IMR-90 (cell line): ENCODE data around the gene PRF1. TPM values are rescaled to one million over a fixed set of nuclear protein-coding genes. Genes with fewer than 3 reads are reported as not detected.

Experiments
- ATAC-seq: fragments of 200-7000 bp; cut with Tn5 transposase; 2 replicates; pipeline ENCODE4 v1.9.1; 2020; ENCODE audit warnings: low read depth, mild to moderate bottlenecking, moderate library complexity
- Bru-seq: library from RNA; stranded (reverse); fragments of 400-500 nt; gene quantifications from one replicate; lab custom pipeline; 2021; lab: Mats Ljungman, UMichigan
- BruChase-seq, 2 experiments: library from RNA; stranded (reverse); fragments of 400-500 nt; gene quantifications; one replicate each; lab custom pipeline; 2021; lab: Mats Ljungman, UMichigan
- BruUV-seq: library from RNA; stranded (reverse); fragments of 400-500 nt; replicated peaks from 2 replicates; lab custom pipeline; 2021; lab: Mats Ljungman, UMichigan
- CTCF ChIA-PET: fragments of 300-600 bp; formaldehyde crosslinking; extraction: SDS; loops from one replicate; lab custom pipeline; 2021; ENCODE audit warnings: antibody characterized with exemption; lab: Yijun Ruan, JAX
- POLR2A ChIA-PET: fragments of 300-600 bp; sonication (Branson Sonifier 250); formaldehyde crosslinking; loops from one replicate; lab custom pipeline; 2022; ENCODE audit warnings: antibody characterized with exemption; ENCODE audit not compliant: unreplicated experiment; lab: Charles Lee
- DNase-seq: peaks from one replicate; pipeline ENCODE4 v3.0.0; 2013
- H2AFZ ChIP-seq: replicated peaks from 2 replicates; pipeline ENCODE3; 2013; ENCODE audit warnings: low read length, mild to moderate bottlenecking; ENCODE audit not compliant: poor library complexity
- H2AK5ac ChIP-seq: 2 replicates; pipeline ENCODE4 v1.6.1; 2013; ENCODE audit warnings: low read depth, low read length, inconsistent platforms
- H2AK9ac ChIP-seq: replicated peaks from 2 replicates; pipeline ENCODE3; 2013; ENCODE audit warnings: mild to moderate bottlenecking, low read depth, low read length, moderate library complexity; ENCODE audit not compliant: poor library complexity
- H2BK120ac ChIP-seq: 2 replicates; pipeline ENCODE4 v1.6.1; 2013; ENCODE audit warnings: low read depth, low read length, inconsistent platforms
- H2BK15ac ChIP-seq: 3 replicates; pipeline ENCODE4 v1.6.1; 2013; ENCODE audit warnings: low read depth, low read length, inconsistent platforms
- H2BK20ac ChIP-seq: 2 replicates; pipeline ENCODE4 v1.6.1; 2013; ENCODE audit warnings: low read depth, mild to moderate bottlenecking, inconsistent platforms, low read length, moderate library complexity
- H2BK5ac ChIP-seq: 2 replicates; pipeline ENCODE4 v1.6.1; 2013; ENCODE audit warnings: mild to moderate bottlenecking, low read depth, low read length, inconsistent platforms; ENCODE audit not compliant: poor library complexity, severe bottlenecking
- H3K14ac ChIP-seq: replicated peaks from 2 replicates; pipeline ENCODE4 v1.6.1; 2013; ENCODE audit warnings: low read depth, low read length, inconsistent platforms
- H3K18ac ChIP-seq: 2 replicates; pipeline ENCODE4 v1.6.1; 2013; ENCODE audit warnings: low read depth, low read length, control low read depth
- H3K23ac ChIP-seq: 2 replicates; pipeline ENCODE4 v1.6.1; 2013; ENCODE audit warnings: low read depth, low read length, inconsistent platforms
- H3K27ac ChIP-seq: 2 replicates; pipeline ENCODE4 v1.5.1; 2013; ENCODE audit warnings: mild to moderate bottlenecking, control low read depth, low read length; ENCODE audit not compliant: insufficient read depth
- H3K27me3 ChIP-seq: 2 replicates; pipeline ENCODE4 v1.6.1; 2013; ENCODE audit warnings: low read length; ENCODE audit not compliant: control insufficient read depth, insufficient read depth
- H3K36me3 ChIP-seq: 2 replicates; pipeline ENCODE4 v1.6.1; 2013; ENCODE audit warnings: low read length, mixed read lengths; ENCODE audit not compliant: control insufficient read depth, insufficient read depth
- H3K4ac ChIP-seq: 2 replicates; pipeline ENCODE4 v1.6.1; 2013; ENCODE audit warnings: low read depth, low read length, inconsistent platforms
- H3K4me1 ChIP-seq: 2 replicates; pipeline ENCODE4 v1.6.1; 2013; ENCODE audit warnings: low read length, mixed read lengths; ENCODE audit not compliant: control insufficient read depth, insufficient read depth
- H3K4me2 ChIP-seq: 2 replicates; pipeline ENCODE4 v1.6.1; 2013; ENCODE audit warnings: low read depth, mild to moderate bottlenecking, control low read depth, low read length, moderate library complexity
- H3K4me3 ChIP-seq: 2 replicates; pipeline ENCODE4 v1.5.1; 2013; ENCODE audit warnings: low read depth, mild to moderate bottlenecking, control low read depth, low read length, moderate library complexity; ENCODE audit not compliant: insufficient read depth
- H3K56ac ChIP-seq: 2 replicates; pipeline ENCODE4 v1.6.1; 2013; ENCODE audit warnings: low read length, inconsistent platforms; ENCODE audit not compliant: insufficient read depth; ENCODE audit errors: extremely low read depth
- H3K79me1 ChIP-seq, 2 experiments: 2 replicates each; pipeline ENCODE4 v1.6.1; 2013; ENCODE audit warnings: low read length in 2 of 2, inconsistent platforms in 1 of 2, low read depth in 1 of 2
- H3K9ac ChIP-seq: 2 replicates; pipeline ENCODE4 v1.6.1; 2013; ENCODE audit warnings: low read depth, low read length, control low read depth
- H3K9me1 ChIP-seq: 2 replicates; pipeline ENCODE4 v1.6.1; 2013; ENCODE audit warnings: low read length, inconsistent platforms; ENCODE audit not compliant: insufficient read depth
- H3K9me3 ChIP-seq: 2 replicates; pipeline ENCODE4 v1.6.1; 2013; ENCODE audit warnings: low read length; ENCODE audit not compliant: control insufficient read depth, insufficient read depth
- H4K20me1 ChIP-seq: 2 replicates; pipeline ENCODE4 v1.6.1; 2013; ENCODE audit warnings: low read length, inconsistent platforms; ENCODE audit not compliant: insufficient read depth
- H4K5ac ChIP-seq: 2 replicates; pipeline ENCODE4 v1.6.1; 2013; ENCODE audit warnings: mild to moderate bottlenecking, low read depth, low read length, control low read depth
- H4K8ac ChIP-seq, 2 experiments: 2 replicates each; pipeline ENCODE4 v1.6.1; 2013; ENCODE audit warnings: low read depth in 2 of 2, low read length in 2 of 2, control low read depth in 1 of 2, inconsistent platforms in 1 of 2
- H4K91ac ChIP-seq: 2 replicates; pipeline ENCODE4 v1.6.1; 2013; ENCODE audit warnings: low read depth, low read length, inconsistent platforms; ENCODE audit not compliant: insufficient read depth
- CEBPB ChIP-seq: IDR thresholded peaks from 2 replicates; pipeline ENCODE4 v1.6.1; 2012; ENCODE audit warnings: low read depth, low read length, improper control_type of control experiment
- FOS ChIP-seq: fragments of 150-350 bp; IDR thresholded peaks from 2 replicates; pipeline ENCODE4 v1.6.1; 2016; ENCODE audit warnings: low read depth, low read length
- MAFK ChIP-seq: IDR thresholded peaks from 2 replicates; pipeline ENCODE4 v1.6.1; 2012; ENCODE audit warnings: low read depth, low read length, improper control_type of control experiment
- MAZ ChIP-seq: IDR thresholded peaks from 2 replicates; pipeline ENCODE4 v1.6.1; 2012; ENCODE audit warnings: low read depth, mild to moderate bottlenecking, low read length, improper control_type of control experiment, moderate library complexity, borderline replicate concordance
- RAD21 ChIP-seq: IDR thresholded peaks from 2 replicates; pipeline ENCODE4 v1.6.1; 2012; ENCODE audit warnings: low read length, improper control_type of control experiment
- RFX5 ChIP-seq: IDR thresholded peaks from 2 replicates; pipeline ENCODE4 v1.8.0; 2012; ENCODE audit warnings: low read depth, mild to moderate bottlenecking, low read length, moderate library complexity
- WGBS, 2 experiments: methylation state at CpG; one replicate each; pipeline versions ENCODE4 v1.1.5 to v1.1.7; 2013; ENCODE audit warnings: missing lambda C conversion rate in 2 of 2; ENCODE audit not compliant: insufficient read length in 1 of 2; ENCODE audit errors: extremely low coverage in 2 of 2; 5-methylcytosine and 5-hydroxymethylcytosine counted together
- dilution Hi-C: fragments of 300-500 bp; cut with HindIII; formaldehyde crosslinking; loops from one replicate; pipeline ENCODE4 v1.14.3; 2018; ENCODE audit warnings: low sequenced_read_pairs; ENCODE audit not compliant: unreplicated experiment
- in situ Hi-C: fragments of 300-500 bp; cut with MboI; formaldehyde crosslinking; loops from 3 replicates; pipeline ENCODE4 v1.14.3; 2019; ENCODE audit warnings: low sequenced_read_pairs, inconsistent platforms, mixed read lengths
- intact Hi-C: fragments of 100-400 bp; cut with micrococcal nuclease; formaldehyde crosslinking; loops from 2 replicates; pipeline ENCODE4 v1.10.0; 2022
- long read RNA-seq: library from polyadenylated mRNA; unstranded; transcript quantifications from one replicate; pipeline ENCODE4 v2.0.0, GENCODE V29; 2021; ENCODE audit not compliant: unreplicated experiment
- polyA plus RNA-seq, 3 experiments: library from polyadenylated mRNA; depleted of rRNA; stranded (reverse); fragments of >200 nt; gene quantifications; 2 replicates each; pipeline ENCODE4 v1.2.3, GENCODE V29; 2012; ENCODE audit warnings: low replicate concordance in 1 of 3
- total RNA-seq: library from RNA; depleted of rRNA; stranded (reverse); fragments of >200 nt; gene quantifications from 2 replicates; pipeline ENCODE4 v1.2.3, GENCODE V29; 2012; rRNA removed
- TF ChIP-seq, protein P1 (sequence below): fragments of 150-350 bp; IDR thresholded peaks from 2 replicates; pipeline ENCODE4 v1.6.1; 2017; ENCODE audit warnings: mild to moderate bottlenecking, antibody characterized with exemption, low read length, low read depth

Gene PRF1
- total RNA-seq: not detected in 2 replicates
- polyA plus RNA-seq (2012; rRNA removed): not detected in 2 replicates
- not detected in 2 replicates for polyA plus RNA-seq (2012; cell fraction: cytosol; rRNA removed)
- not detected in 2 replicates for polyA plus RNA-seq (2012; cell fraction: nucleus; rRNA removed; ENCODE audit: low replicate concordance)
- Bru-seq, nascent RNA: not detected
- not detected for BruChase-seq, experiment 1, labeled RNA remaining after a 6-hour chase
- BruChase-seq, experiment 2, labeled RNA remaining after a 2-hour chase: not detected
- long read RNA-seq: 0 reads

DNA sequence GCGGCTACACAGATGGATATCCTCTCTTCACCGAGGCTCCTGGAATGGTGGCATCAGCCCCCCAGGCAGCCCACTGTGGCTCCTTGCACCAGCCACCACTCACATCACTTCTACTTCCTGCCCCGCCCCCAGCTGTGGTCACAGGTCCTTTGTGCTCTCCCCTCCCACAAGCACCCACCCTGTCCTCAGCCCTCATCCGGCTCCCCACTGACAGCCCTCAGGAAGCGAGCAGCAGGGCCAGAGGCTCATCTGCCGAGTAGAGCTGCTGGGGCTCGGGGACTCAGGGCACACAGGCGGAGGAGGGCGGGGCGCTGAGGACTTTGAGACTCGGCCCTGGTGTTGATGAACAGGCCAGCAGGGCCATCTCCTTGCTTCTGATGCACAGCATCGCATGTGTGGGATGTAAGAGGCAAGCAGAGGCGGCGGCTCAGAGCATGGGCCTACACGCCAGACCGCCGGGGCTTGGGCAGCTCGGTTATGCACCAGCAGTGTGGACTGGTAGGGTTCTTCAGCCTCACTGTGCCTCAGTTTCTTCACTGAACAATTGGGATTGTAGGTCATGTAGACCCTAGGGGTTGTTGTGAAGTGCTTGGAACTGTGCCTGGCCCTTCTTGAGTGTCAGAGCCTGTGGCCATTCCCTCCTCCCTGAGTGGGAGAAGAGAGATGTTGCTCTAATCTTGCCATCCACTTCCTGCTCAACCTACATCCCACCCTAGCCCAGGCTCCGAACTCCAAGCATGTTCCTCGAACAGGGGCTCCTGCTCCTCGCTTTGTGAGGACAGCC, at the start of gene PRF1:
Gene PRF1, minus strand, starts transcription at position 77 of the 784 bp plus-strand sequence. CDS start 1,839 bp downstream, outside the sequence.
- Histone ChIP-seq H3K4me3 (no peak within 1 kb of the TSS), H2BK120ac (no peak within 1 kb of the TSS), H3K27ac (no peak within 1 kb of the TSS), H2BK5ac (no peak within 1 kb of the TSS), H3K4me1 (no peaks in the 10 kb centered on the region), H3K4ac (no peak within 1 kb of the TSS), H3K14ac (no peak within 1 kb of the TSS), H4K5ac (no peak within 1 kb of the TSS), H2AK9ac (no peak within 1 kb of the TSS), H3K9me3 (peaks cover 1% of the 10 kb centered on the region; the same call in 1 of the 2 replicates), H2BK15ac (no peak within 1 kb of the TSS), H2AFZ (no peak within 1 kb of the TSS), H3K18ac (no peak within 1 kb of the TSS), H3K36me3 (no peaks in the 10 kb centered on the region), H3K9me1 (no peaks in the 10 kb centered on the region), H4K8ac (no peak within 1 kb of the TSS), H3K79me1 (no peaks in the 10 kb centered on the region), H3K4me2 (no peak within 1 kb of the TSS), H4K91ac (no peak within 1 kb of the TSS), H3K27me3 (peaks cover 18% of the 10 kb centered on the region), H3K56ac (no peak within 1 kb of the TSS), H2BK20ac (no peak within 1 kb of the TSS), H3K23ac (no peak within 1 kb of the TSS), H3K9ac (no peak within 1 kb of the TSS), H4K20me1 (no peaks in the 10 kb centered on the region), H2AK5ac (no peak within 1 kb of the TSS)
- ChIA-PET POLR2A (no interaction called here), CTCF (interaction anchor here (0.6 kb wide), 1 partner anchor 13 kb away, joined by 4 read pairs; no protein-coding TSS in a partner anchor)
- DNase-seq: no peak
- ATAC-seq: no peak
- no TSS peak for BruUV-seq
- in situ Hi-C loops (no loop called here), dilution Hi-C loops (no loop called here), intact Hi-C loops (no loop called here)
- TF ChIP-seq, protein P1, sequence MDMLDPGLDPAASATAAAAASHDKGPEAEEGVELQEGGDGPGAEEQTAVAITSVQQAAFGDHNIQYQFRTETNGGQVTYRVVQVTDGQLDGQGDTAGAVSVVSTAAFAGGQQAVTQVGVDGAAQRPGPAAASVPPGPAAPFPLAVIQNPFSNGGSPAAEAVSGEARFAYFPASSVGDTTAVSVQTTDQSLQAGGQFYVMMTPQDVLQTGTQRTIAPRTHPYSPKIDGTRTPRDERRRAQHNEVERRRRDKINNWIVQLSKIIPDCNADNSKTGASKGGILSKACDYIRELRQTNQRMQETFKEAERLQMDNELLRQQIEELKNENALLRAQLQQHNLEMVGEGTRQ: no peak
- TF ChIP-seq RFX5 (no peak), MAFK (no peak), RAD21 (no peak), FOS (no peak), CEBPB (no peak), MAZ (no peak)
- WGBS, 2 experiments: 95% methylated on average over 4 of the region's 21 CpGs; no CpG with 5 or more reads in 1 of the 2 experiments
